Keratinocyte (primary cell): Measurements from ENCODE around the gene ANKRD44. TPM values are rescaled to one million over a fixed set of nuclear protein-coding genes. Genes with fewer than 3 reads are reported as not detected.

Experiments used
- DNase-seq: peaks from one replicate; pipeline ENCODE4 v3.0.0-alpha.2; 2011; ENCODE audit warnings: low read depth, missing footprints, low spot score
- FAIRE-seq: peaks from 2 replicates; lab custom pipeline; 2011; peaks lifted over from hg19 to GRCh38; lab: Jason Lieb, UNC
- H2AFZ ChIP-seq: 2 replicates; pipeline ENCODE4 v1.6.0; 2012; ENCODE audit warnings: low read length, control low read depth, inconsistent platforms; ENCODE audit not compliant: control insufficient read depth
- H3K27ac ChIP-seq: 2 replicates; pipeline ENCODE4 v1.5.1; 2011; ENCODE audit warnings: low read length; ENCODE audit not compliant: control insufficient read depth, insufficient read depth
- H3K27me3 ChIP-seq: 3 replicates; pipeline ENCODE4 v1.6.0; 2011; ENCODE audit warnings: low read length; ENCODE audit not compliant: control insufficient read depth, insufficient read depth; ENCODE audit errors: extremely low read depth
- H3K36me3 ChIP-seq, 2 experiments: 2 replicates in 1 of 2; 3 replicates in 1 of 2; pipeline ENCODE4 v1.5.1; 2011; ENCODE audit warnings: low read length in 2 of 2, mild to moderate bottlenecking in 1 of 2; ENCODE audit not compliant: control insufficient read depth in 2 of 2, insufficient read depth in 2 of 2; ENCODE audit errors: extremely low read depth in 1 of 2
- H3K4me1 ChIP-seq: 3 replicates; pipeline ENCODE4 v1.5.1; 2011; ENCODE audit warnings: low read length; ENCODE audit not compliant: control insufficient read depth, insufficient read depth; ENCODE audit errors: extremely low read depth
- H3K4me2 ChIP-seq: 3 replicates; pipeline ENCODE4 v1.6.0; 2011; ENCODE audit warnings: low read depth, low read length; ENCODE audit not compliant: control insufficient read depth, insufficient read depth; ENCODE audit errors: extremely low read depth
- H3K4me3 ChIP-seq, 3 experiments: fragments of 200-600 bp in 1 of 3; sonication (generic) in 1 of 3; 2 replicates in 2 of 3; 3 replicates in 1 of 3; pipeline ENCODE4 v1.5.1; 2011 to 2016; ENCODE audit warnings: low read length in 3 of 3, mild to moderate bottlenecking in 3 of 3, control low read depth in 2 of 3, inconsistent platforms in 1 of 3, low read depth in 1 of 3, mixed read lengths in 1 of 3, mixed run types in 1 of 3, moderate library complexity in 1 of 3; ENCODE audit not compliant: control insufficient read depth in 2 of 3, insufficient read depth in 2 of 3; ENCODE audit errors: extremely low read depth in 1 of 3
- H3K79me2 ChIP-seq: 2 replicates; pipeline ENCODE4 v1.6.0; 2012; ENCODE audit warnings: low read length; ENCODE audit not compliant: control insufficient read depth, insufficient read depth
- H3K9ac ChIP-seq: 3 replicates; pipeline ENCODE4 v1.6.0; 2011; ENCODE audit warnings: low read length; ENCODE audit not compliant: control insufficient read depth, insufficient read depth; ENCODE audit errors: extremely low read depth
- H3K9me1 ChIP-seq: 3 replicates; pipeline ENCODE4 v1.6.0; 2011; ENCODE audit warnings: low read length; ENCODE audit not compliant: control insufficient read depth, insufficient read depth; ENCODE audit errors: extremely low read depth
- H3K9me3 ChIP-seq: 2 replicates; pipeline ENCODE4 v1.5.1; 2012; ENCODE audit warnings: low read depth, low read length; ENCODE audit not compliant: control insufficient read depth
- H4K20me1 ChIP-seq: 3 replicates; pipeline ENCODE4 v1.6.0; 2011; ENCODE audit warnings: low read length; ENCODE audit not compliant: control insufficient read depth, insufficient read depth; ENCODE audit errors: extremely low read depth
- EZH2 ChIP-seq: IDR thresholded peaks from one replicate; pipeline ENCODE4 v1.6.1; 2012; ENCODE audit warnings: inconsistent platforms, mild to moderate bottlenecking, low read length, moderate library complexity
- dilution Hi-C: fragments of 300-500 bp; cut with MboI; formaldehyde crosslinking; loops from one replicate; pipeline ENCODE4 v1.7.0; 2020; ENCODE audit warnings: low sequenced_read_pairs; ENCODE audit not compliant: extremely low pct_ligation_motif_present
- polyA plus RNA-seq, 5 experiments: library from polyadenylated mRNA; depleted of rRNA in 3 of 5; stranded (reverse) in 3 of 5; stranded (forward) in 1 of 5; unstranded in 1 of 5; fragments of >200 nt; gene quantifications; 1 replicate in 1 of 5; 2 replicates in 3 of 5; 3 replicates in 1 of 5; pipeline versions ENCODE4 v1.2.1 to v1.2.3, GENCODE V29; 2011 to 2012; ENCODE audit warnings: missing spikeins in 2 of 5, low read depth in 1 of 5, low replicate concordance in 1 of 5
- TF ChIP-seq, protein P1 (sequence below), 3 experiments: IDR thresholded peaks in 1 of 3; conservative IDR thresholded peaks in 1 of 3; optimal IDR thresholded peaks in 1 of 3; 2 replicates in 2 of 3; 3 replicates in 1 of 3; pipeline versions ENCODE3 to v1.5.1; 2011; ENCODE audit warnings: low read length in 3 of 3, mild to moderate bottlenecking in 3 of 3, moderate library complexity in 2 of 3, control low read depth in 1 of 3, inconsistent platforms in 1 of 3; ENCODE audit not compliant: insufficient read depth in 2 of 3; ENCODE audit errors: extremely low read depth in 1 of 3

ANKRD44 gene
- polyA plus RNA-seq, 1 donor (not counting 4 experiments of a cell fraction or from before 2014, with no cell fraction given), result 0.35 TPM

- no peak for DNase-seq
- dilution Hi-C loops, result no loop called here
- no peak overlapping the region for H3K27ac ChIP-seq
- FAIRE-seq, result no peak
- no peaks in the 10 kb centered on the region for H3K9me3 ChIP-seq
- H3K9ac ChIP-seq, result no peak overlapping the region
- no peak overlapping the region for H3K4me3 ChIP-seq
- no peak for TF ChIP-seq EZH2
- TF ChIP-seq, protein P1, sequence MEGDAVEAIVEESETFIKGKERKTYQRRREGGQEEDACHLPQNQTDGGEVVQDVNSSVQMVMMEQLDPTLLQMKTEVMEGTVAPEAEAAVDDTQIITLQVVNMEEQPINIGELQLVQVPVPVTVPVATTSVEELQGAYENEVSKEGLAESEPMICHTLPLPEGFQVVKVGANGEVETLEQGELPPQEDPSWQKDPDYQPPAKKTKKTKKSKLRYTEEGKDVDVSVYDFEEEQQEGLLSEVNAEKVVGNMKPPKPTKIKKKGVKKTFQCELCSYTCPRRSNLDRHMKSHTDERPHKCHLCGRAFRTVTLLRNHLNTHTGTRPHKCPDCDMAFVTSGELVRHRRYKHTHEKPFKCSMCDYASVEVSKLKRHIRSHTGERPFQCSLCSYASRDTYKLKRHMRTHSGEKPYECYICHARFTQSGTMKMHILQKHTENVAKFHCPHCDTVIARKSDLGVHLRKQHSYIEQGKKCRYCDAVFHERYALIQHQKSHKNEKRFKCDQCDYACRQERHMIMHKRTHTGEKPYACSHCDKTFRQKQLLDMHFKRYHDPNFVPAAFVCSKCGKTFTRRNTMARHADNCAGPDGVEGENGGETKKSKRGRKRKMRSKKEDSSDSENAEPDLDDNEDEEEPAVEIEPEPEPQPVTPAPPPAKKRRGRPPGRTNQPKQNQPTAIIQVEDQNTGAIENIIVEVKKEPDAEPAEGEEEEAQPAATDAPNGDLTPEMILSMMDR (optimal IDR thresholded peaks at IDR 0.05 in 1 of 3, IDR thresholded peaks at IDR 0.05 in 1 of 3, conservative IDR thresholded peaks at IDR 0.05 in 1 of 3; ENCODE audit: extremely low read depth in 1 of 3, insufficient read depth in 2 of 3, low read length in 3 of 3), result no peak
- no peak overlapping the region for H2AFZ ChIP-seq
- no peaks in the 10 kb centered on the region for H3K9me1 ChIP-seq
- no peak overlapping the region for H3K4me2 ChIP-seq
- H3K4me1 ChIP-seq, result peaks cover 21% of the 10 kb centered on the region
- no peaks in the 10 kb centered on the region for H3K36me3 ChIP-seq
- H3K79me2 ChIP-seq, result no peaks in the 10 kb centered on the region
- no peaks in the 10 kb centered on the region for H4K20me1 ChIP-seq
- H3K27me3 ChIP-seq, result no peaks in the 10 kb centered on the region
Observed at GRCh38 chr2:196959281-196959680, 351.3 kb downstream of the ANKRD44 start.

DNA sequence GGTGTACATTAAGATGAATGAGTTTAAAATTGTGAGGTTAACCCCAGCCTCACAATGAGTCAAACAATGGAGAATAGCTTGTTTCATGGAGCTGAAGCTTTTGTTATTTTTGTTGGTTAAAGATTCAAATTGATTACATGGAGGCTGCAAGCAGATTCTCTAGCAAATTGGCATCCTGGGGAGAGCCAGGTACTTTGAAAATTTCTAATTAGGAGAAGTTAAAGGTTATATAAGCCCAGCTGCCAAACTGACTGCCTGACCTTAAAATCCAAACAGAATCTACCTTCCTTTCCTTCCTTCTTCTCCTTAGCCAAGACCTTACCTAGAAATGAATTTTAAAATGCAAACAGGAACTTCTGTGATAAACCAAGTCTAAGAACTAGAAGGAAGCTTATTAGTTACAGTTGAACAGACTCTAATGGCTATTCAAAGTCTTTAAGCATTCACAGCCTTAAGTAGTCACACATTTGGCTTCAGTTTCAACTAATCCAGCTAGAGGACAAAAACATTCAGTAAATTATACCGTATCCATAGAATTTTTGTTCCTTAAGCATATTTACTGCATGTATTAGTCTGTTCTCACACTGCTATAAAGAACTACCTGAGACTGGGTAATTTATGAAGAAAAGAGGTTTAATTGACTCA lies 352.6 kb downstream of the ANKRD44 start:
- Histone ChIP-seq H3K36me3 (no peaks in the 10 kb centered on the region), H3K4me3 (no peak overlapping the region), H3K27me3 (no peaks in the 10 kb centered on the region), H3K27ac (no peak overlapping the region), H3K9ac (no peak overlapping the region), H3K79me2 (no peaks in the 10 kb centered on the region), H4K20me1 (no peaks in the 10 kb centered on the region), H3K4me1 (peaks cover 15% of the 10 kb centered on the region), H3K9me3 (no peaks in the 10 kb centered on the region), H3K4me2 (no peak overlapping the region), H3K9me1 (no peaks in the 10 kb centered on the region), H2AFZ (no peak overlapping the region)
- FAIRE-seq, result no peak
- no peak for DNase-seq
- TF ChIP-seq, protein P1 (optimal IDR thresholded peaks at IDR 0.05 in 1 of 3, IDR thresholded peaks at IDR 0.05 in 1 of 3, conservative IDR thresholded peaks at IDR 0.05 in 1 of 3; ENCODE audit: extremely low read depth in 1 of 3, insufficient read depth in 2 of 3, low read length in 3 of 3), result no peak
- no peak for TF ChIP-seq EZH2
- dilution Hi-C loops, result no loop called here
